GM21360 (cell line): Measurements from ENCODE around the gene RAB1B.

Experiments used
- ATAC-seq: cut with Tn5 transposase; IDR thresholded peaks from one replicate; pipeline ENCODE4 v1.9.1; 2021; ENCODE audit warnings: mild to moderate bottlenecking, moderate library complexity; ENCODE audit not compliant: unreplicated experiment

RAB1B gene

DNA sequence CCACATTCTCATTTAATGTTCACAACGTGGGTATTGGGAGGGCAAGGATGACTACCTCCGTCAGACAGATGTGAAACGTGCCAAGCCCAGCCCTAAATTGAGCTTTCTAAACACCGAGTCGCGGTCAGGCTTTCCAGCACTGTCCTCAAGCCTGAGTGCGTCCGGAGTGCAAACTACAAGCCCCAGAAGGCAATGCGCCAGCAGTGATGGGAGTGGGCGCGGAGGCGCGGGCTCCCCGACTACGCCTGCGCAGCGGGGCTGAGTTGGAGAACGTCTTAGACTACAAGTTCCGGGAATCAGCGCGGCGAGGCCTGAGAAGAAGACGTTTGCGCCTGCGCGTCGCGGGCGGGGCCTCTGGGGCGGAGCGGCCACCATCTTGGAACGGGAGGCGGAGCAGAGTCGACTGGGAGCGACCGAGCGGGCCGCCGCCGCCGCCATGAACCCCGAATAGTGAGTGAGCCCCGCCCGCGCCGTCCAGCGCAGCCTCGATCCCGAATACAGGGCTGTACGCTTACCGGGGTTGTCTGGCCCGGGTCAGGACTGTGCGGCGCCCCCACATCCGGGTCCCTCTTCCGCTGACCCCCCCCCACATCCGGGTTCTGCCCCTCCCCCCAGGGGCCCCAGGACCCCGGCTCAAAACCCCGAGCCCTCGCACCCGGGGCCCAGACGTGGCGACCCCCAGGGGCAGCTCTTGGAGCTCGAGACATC is at the start of gene RAB1B:
TSS of gene RAB1B (plus strand) at position 396 of the 708 bp plus-strand sequence. CDS start at position 437, 41 bp downstream.
- peak; percentile 70 for ATAC-seq

DNA sequence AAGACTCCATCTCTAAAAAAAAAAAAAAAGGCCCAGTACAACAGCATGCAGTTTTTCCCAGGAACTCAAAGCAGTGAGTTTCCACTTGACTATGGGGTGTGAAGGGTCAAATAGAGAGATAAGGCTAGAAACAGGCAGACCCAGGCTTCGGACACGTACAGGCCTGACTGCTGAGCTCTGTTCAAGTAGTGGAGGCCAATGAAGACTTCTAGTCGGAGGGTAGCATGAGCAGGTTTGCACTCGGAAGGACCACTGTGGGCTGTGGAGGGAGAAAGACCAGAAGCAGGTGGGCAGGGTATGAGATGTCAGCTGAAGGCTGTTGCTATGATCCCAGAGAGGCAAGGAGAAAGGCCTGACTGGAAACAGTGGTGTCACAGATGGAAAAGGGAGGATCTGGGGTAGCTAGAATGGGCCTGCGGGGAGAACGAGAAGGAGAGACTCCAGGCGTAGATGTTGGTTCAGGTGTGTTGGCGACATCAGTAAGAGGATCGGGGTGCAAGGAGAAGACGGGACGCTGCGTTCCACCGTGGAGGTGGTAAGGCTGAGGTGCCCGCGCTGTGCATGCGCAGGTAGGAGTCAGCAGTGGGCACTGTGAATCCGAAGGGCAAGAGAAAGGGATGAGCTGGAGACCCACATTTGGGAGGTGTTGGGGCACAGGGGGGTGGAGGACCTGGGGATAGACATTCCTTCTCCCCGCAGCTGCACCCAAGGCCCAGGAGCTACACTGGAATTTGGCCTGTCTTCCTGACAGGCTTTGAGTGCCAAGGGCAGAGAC is 49.4 kb upstream of the RAB1B start:
- no peak for ATAC-seq

DNA sequence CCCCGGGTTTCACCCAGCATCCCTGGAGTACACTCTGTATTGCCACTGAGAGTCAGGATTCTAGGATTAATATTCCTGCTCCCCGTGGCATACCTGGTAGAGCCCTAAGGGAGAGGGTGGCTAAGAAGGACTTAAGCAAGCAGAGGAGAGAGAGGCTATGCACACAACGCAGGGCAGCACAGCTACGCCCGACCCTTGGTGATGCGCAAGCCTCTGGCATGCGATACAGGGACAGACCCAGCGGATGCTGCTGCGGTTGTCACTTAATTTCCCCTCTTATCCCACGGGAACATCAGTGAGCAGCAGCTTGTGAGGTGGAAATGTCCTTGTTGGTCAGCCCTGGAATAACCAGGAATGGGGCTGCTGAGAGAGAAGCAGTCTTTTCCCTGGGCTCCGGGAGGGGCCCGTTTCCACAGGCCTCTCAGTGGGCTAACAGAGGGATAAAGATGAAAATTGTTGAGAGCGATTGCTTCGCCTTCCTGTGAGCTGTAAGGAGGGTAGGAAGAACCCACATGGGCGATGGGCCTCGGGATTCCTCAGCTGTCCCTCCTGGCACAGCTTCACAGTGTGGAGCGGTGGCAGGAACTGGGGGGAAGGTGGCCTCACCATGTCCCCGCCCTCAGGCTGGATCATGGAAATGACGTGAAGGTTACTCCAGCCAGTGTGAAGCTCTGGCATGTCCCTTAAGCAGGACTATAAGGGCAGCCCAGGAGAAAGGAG is 48.4 kb upstream of the RAB1B start:
- ATAC-seq, result no peak

DNA sequence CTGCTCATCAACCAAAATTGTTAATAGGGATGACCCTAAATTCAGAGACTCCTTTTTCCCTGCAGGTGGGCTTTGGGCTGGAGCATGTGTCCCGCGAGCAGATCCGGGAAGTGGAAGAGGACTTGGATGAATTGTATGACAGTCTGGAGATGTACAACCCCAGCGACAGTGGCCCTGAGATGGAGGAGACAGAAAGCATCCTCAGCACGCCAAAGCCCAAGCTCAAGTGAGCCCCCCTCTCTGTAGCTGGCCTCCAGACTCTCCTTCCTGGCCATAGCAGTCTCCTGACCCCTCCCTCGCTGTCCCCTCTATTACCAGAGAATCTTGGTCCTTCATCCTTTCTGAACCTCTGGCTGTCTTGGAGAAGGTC is 47.9 kb upstream of the RAB1B start:
- no peak for ATAC-seq

DNA sequence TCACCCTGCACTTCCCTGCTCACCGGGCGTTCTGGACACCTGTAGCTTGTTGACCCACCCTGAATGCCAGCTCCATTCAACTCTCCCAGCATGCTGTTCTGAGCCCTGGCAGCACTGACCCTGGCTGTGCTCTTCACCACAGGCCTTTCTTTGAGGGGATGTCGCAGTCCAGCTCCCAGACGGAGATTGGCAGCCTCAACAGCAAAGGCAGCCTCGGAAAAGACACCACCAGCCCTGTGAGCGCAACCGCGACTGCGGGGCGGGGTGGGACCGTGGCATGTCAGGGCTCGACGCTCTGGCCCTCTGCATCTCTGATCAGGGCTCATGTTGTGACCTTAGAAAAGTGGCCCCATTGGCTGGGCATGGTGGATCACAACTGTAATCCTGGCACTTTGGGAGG is 47.4 kb upstream of the RAB1B start:
- ATAC-seq, result no peak

DNA sequence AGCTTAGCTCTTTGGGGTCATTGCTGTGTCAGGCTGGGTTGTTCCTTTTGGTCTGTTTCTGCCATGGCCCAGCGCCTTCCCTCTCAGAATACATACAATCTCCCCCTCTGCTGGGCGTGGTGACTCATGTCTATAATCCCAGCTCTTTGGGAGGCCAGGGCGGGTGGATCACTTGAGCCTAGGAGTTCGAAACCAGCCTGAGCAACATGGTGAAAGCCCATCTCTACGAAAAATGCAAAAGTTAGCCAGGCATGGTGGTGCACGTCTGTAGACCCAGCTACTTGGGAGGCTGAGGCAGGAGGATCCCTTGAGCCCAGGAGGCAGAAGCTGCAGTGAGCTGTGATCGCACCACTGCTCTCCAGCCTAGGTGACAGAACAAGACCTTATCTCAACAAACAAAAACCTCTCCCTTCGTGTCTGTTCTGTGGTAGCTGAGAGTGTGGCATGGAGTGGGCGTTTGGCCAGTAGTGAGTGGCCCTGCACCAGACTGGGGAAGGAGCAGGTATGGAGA is 46.7 kb upstream of the RAB1B start:
- ATAC-seq, result no peak

DNA sequence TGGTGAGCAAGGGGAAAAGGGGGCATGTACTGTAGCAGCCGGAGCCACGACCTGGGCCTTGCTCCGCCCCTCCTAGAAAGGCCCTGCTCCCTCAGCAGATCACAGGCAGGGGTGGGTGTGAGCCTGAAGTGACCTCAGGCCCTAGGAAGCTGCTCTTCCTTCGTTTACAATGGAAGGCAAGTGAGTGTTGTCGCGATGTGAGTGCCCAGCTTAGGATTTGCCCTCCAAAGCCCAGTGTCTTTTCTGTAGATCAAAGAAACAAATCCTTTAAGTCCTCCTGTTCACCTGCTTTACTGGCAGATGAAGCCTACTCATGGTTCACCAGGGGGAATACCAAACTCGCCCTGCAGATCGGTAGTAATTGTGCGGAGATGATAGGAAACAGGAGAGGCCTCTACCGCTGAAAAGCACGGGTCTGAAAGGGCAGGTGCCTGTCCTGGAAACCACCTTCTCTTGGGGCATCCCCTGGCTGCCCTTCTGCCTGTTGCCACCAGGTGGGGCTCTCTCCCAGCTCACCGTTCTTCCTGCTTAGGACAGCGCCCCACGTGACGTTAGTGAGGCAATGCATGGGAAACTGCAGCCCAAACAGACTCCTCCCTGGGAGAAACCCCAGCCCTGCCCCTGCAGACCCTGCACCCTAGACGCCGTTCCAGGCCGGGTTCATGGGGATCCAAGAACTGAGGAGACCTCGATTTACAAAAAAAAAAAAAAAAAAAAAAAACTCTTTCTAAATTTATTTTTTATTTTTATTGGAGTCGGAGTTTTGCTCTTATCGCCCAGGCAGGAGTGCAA is 45.9 kb upstream of the RAB1B start:
- peak; percentile 73 for ATAC-seq

DNA sequence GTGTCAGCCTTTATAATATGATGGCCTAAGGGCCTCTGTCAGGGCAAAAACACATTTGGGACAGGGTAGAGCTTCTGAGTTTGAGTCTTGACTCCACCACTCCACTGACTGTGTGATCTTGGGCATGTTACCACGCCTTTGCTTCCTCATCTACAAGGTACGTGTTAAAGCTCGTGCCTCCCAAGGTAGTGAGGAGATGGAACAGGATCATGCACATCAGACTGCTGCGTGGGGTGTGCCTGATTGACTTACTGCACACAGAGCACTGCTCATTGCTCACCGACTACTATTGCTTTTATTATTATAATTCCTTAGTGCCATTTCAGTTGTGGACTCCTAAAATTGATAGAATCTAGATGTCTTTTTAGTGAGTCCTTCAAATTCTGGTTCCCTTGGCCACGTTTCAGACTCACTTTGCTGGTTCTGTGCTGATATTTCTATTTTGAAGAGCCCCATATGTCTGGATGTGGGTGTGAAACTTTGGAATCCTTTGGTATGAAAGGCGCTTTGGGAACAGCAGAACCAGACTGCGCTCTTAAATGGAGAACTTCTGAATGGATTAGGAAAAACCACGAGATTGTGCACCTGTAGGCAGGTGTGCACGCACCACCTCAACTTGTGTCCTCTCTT is 44.1 kb upstream of the RAB1B start:
- ATAC-seq, result no peak

DNA sequence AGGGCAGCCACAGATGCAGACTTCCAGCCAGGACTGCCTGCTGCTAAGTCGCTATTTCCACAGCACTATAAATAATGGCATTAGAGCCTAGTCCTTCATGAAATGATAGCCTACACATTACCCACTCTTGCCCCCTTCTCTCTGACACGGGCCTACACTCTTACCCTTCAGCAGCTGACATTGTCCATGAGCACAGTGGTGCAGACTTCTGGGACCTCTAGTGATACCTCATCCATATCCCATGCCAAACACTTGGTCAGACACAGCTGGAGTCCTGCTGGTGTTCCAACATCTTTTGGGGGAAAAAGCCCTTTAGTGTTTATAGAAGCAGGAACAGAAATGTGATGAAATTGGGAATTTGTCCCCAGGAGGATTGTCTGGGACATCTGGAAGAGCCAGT is 43.4 kb upstream of the RAB1B start:
- no peak for ATAC-seq

DNA sequence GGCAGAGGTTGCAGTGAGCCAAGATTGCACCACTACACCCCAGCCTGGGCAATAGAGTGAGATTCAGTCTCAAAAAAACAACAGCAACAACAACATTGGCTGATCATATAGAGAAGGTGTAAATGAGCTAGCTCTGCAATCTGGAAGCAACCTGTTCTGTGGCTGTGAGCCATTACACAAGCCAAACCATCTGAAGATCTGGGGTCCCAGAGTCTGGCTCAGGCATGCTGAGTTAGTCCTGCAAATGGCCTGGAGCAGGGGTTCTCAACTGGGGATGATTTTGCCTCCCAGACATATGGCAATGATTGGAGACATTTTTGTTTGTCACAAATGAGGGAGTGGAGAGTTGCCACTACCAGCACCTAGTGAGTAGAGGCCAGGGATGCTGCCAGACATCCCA is 42.3 kb upstream of the RAB1B start:
- ATAC-seq, result no peak

DNA sequence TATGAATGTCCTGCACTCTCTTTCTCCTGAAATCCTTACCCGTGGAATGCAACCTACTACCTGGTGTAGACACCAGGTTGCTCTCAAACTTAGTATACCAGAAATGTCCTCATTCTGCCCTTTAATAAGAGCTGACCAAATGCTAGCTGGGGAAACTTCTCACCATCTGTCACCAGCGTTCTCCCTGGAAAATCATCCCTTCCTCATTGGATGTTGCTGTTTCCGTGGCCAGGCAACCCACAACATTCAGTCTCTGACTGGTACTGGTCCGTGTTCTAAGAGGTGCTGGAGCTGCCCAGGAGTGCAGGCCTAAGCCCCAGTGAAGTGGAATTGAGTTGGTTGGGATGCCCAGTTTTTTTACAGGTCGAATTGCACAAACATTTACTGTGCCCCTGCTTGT is 40.7 kb upstream of the RAB1B start:
- ATAC-seq, result no peak

DNA sequence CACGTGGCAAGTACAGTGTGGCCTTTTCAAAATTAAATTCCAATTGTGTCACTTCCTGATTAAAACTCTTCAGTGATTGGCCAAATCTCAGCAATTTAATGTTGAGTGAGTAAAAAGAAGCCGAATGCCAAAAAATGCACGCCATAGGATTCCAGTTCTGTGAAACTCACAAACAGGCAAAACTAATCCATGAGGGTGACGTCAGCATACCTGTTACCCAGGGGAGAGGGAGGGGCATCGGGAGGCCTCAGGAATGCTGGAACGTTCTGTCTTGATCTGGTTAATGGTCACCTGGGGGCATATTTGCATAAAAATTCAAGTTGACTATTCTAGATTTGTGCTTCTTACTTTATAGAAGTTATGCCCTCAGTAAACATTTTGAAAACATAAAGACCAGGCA is 39.9 kb upstream of the RAB1B start:
- no peak for ATAC-seq

DNA sequence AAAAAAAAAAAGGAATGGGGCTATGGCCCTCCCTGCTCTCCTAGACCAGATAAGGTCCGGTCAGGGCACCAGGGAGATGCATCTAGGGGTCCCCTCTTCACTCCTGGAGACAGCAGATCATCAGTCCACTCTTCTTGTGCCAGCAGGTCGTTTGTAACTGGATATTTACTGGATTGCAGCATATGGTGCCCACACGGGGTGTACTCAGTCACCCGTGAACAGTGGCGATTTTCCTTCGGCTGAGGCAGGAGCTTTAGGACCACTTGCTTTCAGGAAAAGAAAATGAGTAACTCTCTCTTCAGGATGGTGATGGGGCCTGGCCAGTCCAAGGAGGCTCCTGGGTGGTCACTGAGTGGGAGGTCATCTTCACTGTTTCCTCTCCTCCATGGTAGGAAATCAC is 38.3 kb upstream of the RAB1B start:
- ATAC-seq, result no peak

DNA sequence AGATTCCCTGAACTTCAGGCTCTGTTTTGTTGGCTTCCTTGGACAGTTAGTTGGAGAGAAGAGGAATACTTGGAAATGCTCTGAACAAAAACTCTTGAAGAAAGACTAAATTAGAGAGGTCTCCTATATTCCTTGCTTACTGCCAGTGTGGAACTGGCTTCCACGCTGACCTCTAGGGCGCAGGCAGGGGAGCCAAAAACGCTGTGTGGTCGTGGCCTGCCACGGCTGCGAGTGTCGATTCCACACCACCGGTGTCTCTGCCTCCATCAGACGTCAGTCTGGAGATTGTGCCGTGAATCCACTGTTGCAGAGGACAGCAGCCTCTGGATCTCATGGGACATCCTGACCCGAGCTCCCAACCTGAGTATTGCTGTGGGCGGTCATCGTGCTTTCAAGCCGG is 37.5 kb upstream of the RAB1B start:
- ATAC-seq, result no peak

DNA sequence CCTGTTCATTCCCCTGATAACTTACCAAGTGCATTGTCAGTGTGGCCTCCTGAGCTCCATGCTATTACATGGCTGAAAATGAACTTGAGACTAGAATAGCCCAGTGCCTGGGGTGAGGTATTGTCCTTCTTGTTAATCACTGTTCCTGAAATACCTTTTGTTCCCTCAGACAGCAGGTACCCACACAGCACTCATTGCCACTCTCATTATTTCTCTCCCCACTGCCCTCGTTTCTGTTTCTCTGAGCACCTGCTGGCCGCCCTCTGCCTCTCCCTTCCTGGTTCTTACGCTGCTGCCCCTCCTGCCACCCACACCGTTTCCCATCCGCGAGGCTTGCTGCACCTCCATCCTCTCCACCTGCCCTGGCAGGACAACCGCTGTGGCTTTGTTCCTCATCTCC is 36.9 kb upstream of the RAB1B start:
- ATAC-seq, result no peak

DNA sequence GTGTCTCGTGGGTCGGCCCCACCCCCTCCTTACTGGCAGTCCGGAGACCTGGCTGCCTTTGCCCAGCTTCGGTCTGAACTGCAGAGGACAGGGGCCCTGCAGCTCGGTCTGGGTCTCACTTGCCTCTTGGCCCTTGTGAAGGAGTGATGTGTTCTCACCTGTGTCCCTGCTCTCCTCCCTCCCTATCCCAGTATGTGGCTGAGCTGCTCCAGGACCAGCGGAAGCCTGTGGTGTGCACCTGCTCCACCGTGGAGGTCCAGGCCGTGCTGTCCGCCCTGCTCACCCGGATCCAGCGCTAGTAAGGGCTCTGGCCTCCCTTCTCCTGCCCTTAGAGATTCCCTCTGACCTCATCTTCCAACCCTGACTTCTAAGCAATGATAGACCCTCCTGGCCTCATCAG is 35.7 kb upstream of the RAB1B start:
- no peak for ATAC-seq

DNA sequence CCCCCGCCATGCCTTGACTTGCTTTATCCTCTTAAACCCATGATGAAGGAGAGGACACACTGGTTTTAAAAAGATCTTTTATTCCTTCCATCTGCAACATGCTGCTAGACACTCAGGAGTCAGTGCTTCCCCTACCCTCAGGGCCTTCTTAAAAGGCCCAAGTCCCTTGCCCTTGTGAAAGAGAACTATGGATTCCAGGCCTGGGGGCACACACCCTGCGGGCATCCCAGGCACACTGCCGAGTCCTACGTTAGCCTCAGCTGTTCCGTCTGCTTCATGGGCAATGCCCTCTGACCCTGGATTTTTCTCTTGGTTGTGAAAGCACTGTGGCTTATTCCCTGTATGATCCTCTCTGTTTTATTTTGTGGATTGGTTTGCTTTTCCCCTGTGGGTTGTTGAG is 35.1 kb upstream of the RAB1B start:
- no peak for ATAC-seq

DNA sequence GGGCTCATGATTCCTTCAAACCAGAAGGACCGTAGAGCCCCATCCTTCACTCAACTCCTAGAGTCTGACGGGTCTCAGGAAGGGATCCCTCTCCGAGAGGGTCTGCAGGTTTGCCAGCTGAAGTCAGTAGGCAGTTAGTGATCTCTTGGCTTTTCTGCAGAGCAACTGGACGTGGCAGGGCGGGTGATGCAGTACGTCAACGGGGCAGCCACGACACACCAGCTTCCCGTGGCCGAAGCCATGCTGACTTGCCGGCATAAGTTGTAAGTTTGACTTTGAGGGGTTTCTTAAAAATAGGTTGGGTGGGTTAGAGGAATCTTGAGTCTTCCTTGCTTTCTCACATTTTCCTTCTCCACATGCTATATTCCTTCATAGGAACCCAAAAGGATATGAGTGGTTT is 33.3 kb upstream of the RAB1B start:
- ATAC-seq, result no peak

DNA sequence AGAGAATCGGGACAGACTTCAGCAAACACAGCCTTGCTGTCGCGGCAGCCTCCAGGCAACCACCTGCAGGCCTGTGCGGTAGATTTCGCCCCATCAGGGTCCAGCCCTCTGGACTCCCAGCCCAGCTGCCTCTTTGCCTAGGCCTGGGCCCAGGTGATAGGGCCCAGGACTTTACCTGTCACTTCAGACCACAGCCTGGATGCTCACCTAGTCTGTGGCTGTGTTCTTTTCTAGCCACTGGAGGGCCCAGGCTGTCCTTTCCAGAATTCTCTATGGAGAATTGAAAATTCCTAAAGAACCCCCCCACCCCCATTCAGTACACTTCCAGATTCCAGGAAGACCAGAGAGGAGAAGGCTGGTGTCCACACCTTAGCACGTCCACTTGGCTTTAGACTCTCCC is 30.6 kb upstream of the RAB1B start:
- no peak for ATAC-seq

DNA sequence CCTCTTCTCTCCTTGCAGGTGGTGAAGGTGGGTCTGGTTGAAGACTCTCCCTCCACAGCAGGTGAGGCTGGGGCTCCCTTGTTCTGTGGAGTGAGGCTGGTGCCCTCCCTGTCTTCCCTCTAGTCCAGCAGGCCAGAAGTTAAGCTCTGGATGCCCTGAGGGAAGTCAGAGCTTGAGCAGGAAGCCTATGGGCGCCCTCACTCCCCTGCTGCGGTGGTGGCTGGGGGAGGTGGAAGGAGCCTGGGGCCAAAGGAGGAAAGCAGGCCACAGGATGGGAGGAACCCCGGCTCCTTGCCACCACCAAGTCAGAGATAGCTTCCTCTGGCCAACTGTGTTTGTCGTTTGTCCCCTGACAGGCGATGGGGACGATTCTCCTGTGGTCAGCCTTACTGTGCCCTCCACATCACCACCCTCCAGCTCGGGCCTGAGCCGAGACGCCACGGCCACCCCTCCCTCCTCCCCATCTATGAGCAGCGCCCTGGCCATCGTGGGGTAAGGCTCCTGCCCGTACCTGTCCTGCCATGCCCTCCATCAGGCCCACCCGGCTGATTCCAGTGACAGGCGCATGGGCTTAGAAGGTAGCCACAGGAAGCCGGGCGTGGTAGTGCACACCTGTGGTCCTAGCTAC is 29.5 kb upstream of the RAB1B start:
- ATAC-seq, result no peak
